ENCODE results near the gene PFDN2.

- TF ChIP-seq CTCF (IDR thresholded peaks at IDR 0.05) (no peak), POLR2A (IDR thresholded peaks at IDR 0.05) (no peak), POLR2AphosphoS5 (IDR thresholded peaks at IDR 0.05) (no peak)
Observed at GRCh38 chr1:161153176-161153575, 35.3 kb upstream of the PFDN2 start.
